Calu3 (cell line): ENCODE results near the gene WDR93. TPM values are rescaled to one million over a fixed set of nuclear protein-coding genes. Genes with fewer than 3 reads are reported as not detected.

Experiments used
- BruUV-seq: library from RNA; stranded (reverse); fragments of 400-500 nt; replicated peaks from 2 replicates; lab custom pipeline; 2021; lab: Mats Ljungman, UMichigan
- CTCF ChIA-PET: fragments of 300-600 bp; sonication (Branson Sonifier 250); formaldehyde crosslinking; loops from one replicate; lab custom pipeline; 2022; ENCODE audit warnings: antibody characterized with exemption; lab: Charles Lee
- DNase-seq: peaks from one replicate; pipeline ENCODE4 v3.0.0; 2022
- H3K27ac Mint-ChIP-seq: one replicate; pipeline ENCODE4 v1.8.0; 2022; ENCODE audit warnings: mixed read lengths; ENCODE audit not compliant: unreplicated experiment
- H3K27me3 Mint-ChIP-seq: one replicate; pipeline ENCODE4 v1.8.0; 2022; ENCODE audit warnings: mixed read lengths; ENCODE audit not compliant: unreplicated experiment
- H3K36me3 Mint-ChIP-seq: one replicate; pipeline ENCODE4 v1.8.0; 2022; ENCODE audit warnings: mild to moderate bottlenecking, moderate library complexity, mixed read lengths; ENCODE audit not compliant: insufficient read depth, unreplicated experiment
- H3K4me1 Mint-ChIP-seq: one replicate; pipeline ENCODE4 v1.8.0; 2022; ENCODE audit warnings: mild to moderate bottlenecking, low read depth, mixed read lengths; ENCODE audit not compliant: unreplicated experiment
- H3K4me3 Mint-ChIP-seq: one replicate; pipeline ENCODE4 v1.8.0; 2022; ENCODE audit warnings: mild to moderate bottlenecking, low read depth, moderate library complexity, mixed read lengths; ENCODE audit not compliant: unreplicated experiment
- H3K9me3 Mint-ChIP-seq: one replicate; pipeline ENCODE4 v1.8.0; 2022; ENCODE audit warnings: low read depth, mixed read lengths; ENCODE audit not compliant: unreplicated experiment
- intact Hi-C: fragments of 100-400 bp; cut with micrococcal nuclease; formaldehyde crosslinking; loops from one replicate; pipeline ENCODE4 v1.10.0; 2022; ENCODE audit not compliant: unreplicated experiment
- total RNA-seq: library from RNA; stranded (reverse); gene quantifications from 2 replicates; pipeline ENCODE4 v1.2.3, GENCODE V29; 2022
- TF ChIP-seq, protein P1 (sequence below): fragments of 200-600 bp; IDR thresholded peaks from one replicate; pipeline ENCODE4 v1.8.0; 2022; ENCODE audit warnings: antibody characterized with exemption; ENCODE audit not compliant: unreplicated experiment

Gene WDR93
- total RNA-seq, 1 experiment from 2014 or later: not detected

DNA sequence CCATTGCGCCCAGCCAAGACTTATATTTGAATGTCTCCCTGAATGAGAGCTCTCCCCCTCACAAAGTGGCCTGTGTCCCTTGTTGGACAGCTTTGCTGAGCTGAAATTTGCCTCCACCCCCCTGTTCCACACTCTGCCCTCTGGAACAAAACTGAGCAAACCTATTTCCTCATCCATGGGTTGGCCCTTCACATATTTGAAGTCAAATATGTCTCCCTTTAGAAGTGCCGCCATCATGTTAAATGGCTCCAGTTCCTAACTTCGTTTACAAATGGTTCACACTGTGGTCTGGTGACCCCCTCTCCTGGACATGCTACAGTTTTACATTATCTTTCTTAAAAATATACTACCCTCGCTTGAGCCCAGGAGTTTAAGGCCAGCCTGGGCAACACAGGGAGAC, 16.1 kb upstream of the WDR93 start:
- intact Hi-C loops: no loop called here
- TF ChIP-seq, protein P1, sequence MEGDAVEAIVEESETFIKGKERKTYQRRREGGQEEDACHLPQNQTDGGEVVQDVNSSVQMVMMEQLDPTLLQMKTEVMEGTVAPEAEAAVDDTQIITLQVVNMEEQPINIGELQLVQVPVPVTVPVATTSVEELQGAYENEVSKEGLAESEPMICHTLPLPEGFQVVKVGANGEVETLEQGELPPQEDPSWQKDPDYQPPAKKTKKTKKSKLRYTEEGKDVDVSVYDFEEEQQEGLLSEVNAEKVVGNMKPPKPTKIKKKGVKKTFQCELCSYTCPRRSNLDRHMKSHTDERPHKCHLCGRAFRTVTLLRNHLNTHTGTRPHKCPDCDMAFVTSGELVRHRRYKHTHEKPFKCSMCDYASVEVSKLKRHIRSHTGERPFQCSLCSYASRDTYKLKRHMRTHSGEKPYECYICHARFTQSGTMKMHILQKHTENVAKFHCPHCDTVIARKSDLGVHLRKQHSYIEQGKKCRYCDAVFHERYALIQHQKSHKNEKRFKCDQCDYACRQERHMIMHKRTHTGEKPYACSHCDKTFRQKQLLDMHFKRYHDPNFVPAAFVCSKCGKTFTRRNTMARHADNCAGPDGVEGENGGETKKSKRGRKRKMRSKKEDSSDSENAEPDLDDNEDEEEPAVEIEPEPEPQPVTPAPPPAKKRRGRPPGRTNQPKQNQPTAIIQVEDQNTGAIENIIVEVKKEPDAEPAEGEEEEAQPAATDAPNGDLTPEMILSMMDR: no peak
- no TSS peak for BruUV-seq
- H3K27ac Mint-ChIP-seq: no peak overlapping the region
- CTCF ChIA-PET: no interaction called here
- no peak for DNase-seq
- no peak overlapping the region for H3K4me3 Mint-ChIP-seq
- H3K9me3 Mint-ChIP-seq: no peaks in the 10 kb centered on the region
- peaks cover 15% of the 10 kb centered on the region for H3K27me3 Mint-ChIP-seq
- H3K36me3 Mint-ChIP-seq: no peaks in the 10 kb centered on the region
- peaks cover 3% of the 10 kb centered on the region for H3K4me1 Mint-ChIP-seq

DNA sequence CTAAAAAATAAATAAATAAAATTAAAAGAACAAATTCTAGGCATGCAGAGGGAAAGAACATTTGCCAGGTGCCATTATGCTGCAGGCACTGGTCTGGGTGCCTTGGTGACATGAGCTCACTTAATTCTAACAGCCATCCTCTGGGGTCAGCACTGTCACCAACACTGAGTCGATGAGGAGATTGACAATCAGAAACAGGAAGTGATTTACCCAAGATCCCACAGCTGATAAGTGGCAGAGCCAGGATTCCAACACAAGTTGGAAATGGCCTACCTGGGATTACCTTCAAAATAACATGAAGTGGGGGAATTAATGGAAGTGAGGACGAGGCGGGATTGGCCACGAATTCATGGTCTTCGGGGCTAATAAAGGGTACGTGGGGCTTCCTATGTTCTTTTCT, 15.0 kb upstream of the WDR93 start:
- no TSS peak for BruUV-seq
- TF ChIP-seq, protein P1: no peak
- H3K4me1 Mint-ChIP-seq: peaks cover 14% of the 10 kb centered on the region
- no peak overlapping the region for H3K4me3 Mint-ChIP-seq
- CTCF ChIA-PET: no interaction called here
- no peaks in the 10 kb centered on the region for H3K9me3 Mint-ChIP-seq
- H3K27ac Mint-ChIP-seq: no peak overlapping the region
- no peak for DNase-seq
- H3K27me3 Mint-ChIP-seq: peaks cover 7% of the 10 kb centered on the region
- intact Hi-C loops: no loop called here
- no peaks in the 10 kb centered on the region for H3K36me3 Mint-ChIP-seq

DNA sequence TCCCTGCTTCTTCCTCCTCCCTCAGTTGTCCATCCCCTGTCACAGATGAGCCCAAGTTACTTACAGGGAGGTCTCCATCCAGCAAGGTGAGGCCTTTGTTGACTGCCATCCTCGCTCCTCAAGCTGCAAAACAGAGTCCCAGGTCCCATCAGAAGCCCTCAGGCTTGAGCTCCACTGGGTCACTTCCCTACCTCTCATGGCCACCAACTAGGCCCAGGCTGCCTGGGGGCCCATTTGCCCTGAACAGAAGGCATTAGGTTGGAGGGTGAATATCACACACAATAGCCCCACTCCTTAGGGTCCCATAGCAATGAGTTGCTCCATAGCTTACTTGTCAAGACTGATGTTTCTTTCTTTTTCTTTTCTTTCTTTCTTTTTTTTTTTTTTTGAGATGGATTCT, 13.2 kb upstream of the WDR93 start:
- Mint-ChIP-seq H3K9me3 (no peaks in the 10 kb centered on the region), H3K4me1 (peaks cover 29% of the 10 kb centered on the region), H3K36me3 (no peaks in the 10 kb centered on the region), H3K27ac (no peak overlapping the region), H3K4me3 (no peak overlapping the region), H3K27me3 (no peaks in the 10 kb centered on the region)
- BruUV-seq: no TSS peak
- TF ChIP-seq, protein P1: no peak
- CTCF ChIA-PET: interaction anchor here (0.5 kb wide), 1 partner anchor 83 kb away, joined by 3 read pairs; no protein-coding TSS in a partner anchor
- intact Hi-C loops: no loop called here
- no peak for DNase-seq

DNA sequence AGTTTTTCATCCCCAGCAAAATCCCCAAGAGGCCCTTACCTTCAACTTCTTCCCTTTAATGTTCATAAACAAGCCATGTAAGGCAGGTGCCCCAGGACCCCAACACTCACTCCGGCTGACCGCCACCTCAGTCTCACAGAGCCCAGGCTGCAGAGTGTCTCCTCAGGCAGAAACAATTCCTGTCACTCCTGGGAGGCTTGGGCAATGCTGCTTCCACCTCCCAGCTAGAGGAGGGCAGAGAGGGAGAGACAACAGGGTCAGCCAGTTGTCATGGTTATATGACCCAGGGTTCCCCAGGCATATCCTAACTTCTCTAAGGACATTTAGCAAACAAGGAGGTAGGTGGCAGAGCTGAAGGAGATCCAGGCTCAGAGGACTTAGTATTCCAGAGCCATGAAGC, 11.4 kb upstream of the WDR93 start, which contains the start of gene PLIN1:
TSS of gene PLIN1 (minus strand) at position 156 of the 400 bp plus-strand sequence. CDS start 1,878 bp downstream, outside the sequence.
- intact Hi-C loops: no loop called here
- TF ChIP-seq, protein P1: no peak
- H3K4me1 Mint-ChIP-seq: peaks cover 29% of the 10 kb centered on the region
- no peaks in the 10 kb centered on the region for H3K27me3 Mint-ChIP-seq
- no peak within 1 kb of the TSS for H3K4me3 Mint-ChIP-seq
- BruUV-seq: no TSS peak
- no peaks in the 10 kb centered on the region for H3K36me3 Mint-ChIP-seq
- DNase-seq: no peak
- CTCF ChIA-PET: no interaction called here
- peak within 1 kb of the TSS; percentile 7 for H3K27ac Mint-ChIP-seq
- H3K9me3 Mint-ChIP-seq: no peaks in the 10 kb centered on the region
